Measurements from ENCODE around the gene AMOTL1.
"Not testable (repeated sequence)": the region's sequence is repeated elsewhere in the genome, so short reads cannot be mapped to it uniquely, and the experiment has no call there.

AMOTL1 gene

GRCh38 chr11:94895451-94895850 lies 127.3 kb downstream of the AMOTL1 start:
- DNase-seq = no peak

- no peak for DNase-seq
Observed at GRCh38 chr11:94895971-94896370, 127.8 kb downstream of the AMOTL1 start.

GRCh38 chr11:94897330-94897768 lies 129.2 kb downstream of the AMOTL1 start:
- DNase-seq = peak; percentile 25

GRCh38 chr11:94907226-94907625 lies 139.1 kb downstream of the AMOTL1 start:
- DNase-seq = no peak

- DNase-seq = no peak
Observed at GRCh38 chr11:94909371-94909820, 141.2 kb downstream of the AMOTL1 start.

GRCh38 chr11:94910270-94910669 lies 142.1 kb downstream of the AMOTL1 start:
- no peak for DNase-seq

- DNase-seq = no peak
Observed at GRCh38 chr11:94910779-94911178, 142.6 kb downstream of the AMOTL1 start.

GRCh38 chr11:94912806-94913205 lies 144.7 kb downstream of the AMOTL1 start:
- DNase-seq = no peak

GRCh38 chr11:94913718-94914394 lies 145.7 kb downstream of the AMOTL1 start:
- not testable (repeated sequence) for DNase-seq

- DNase-seq = no peak
Observed at GRCh38 chr11:94920311-94920710, 152.2 kb downstream of the AMOTL1 start.

GRCh38 chr11:94922321-94923003 lies 154.3 kb downstream of the AMOTL1 start:
- no peak for DNase-seq

- no peak for DNase-seq
Observed at GRCh38 chr11:94923004-94923334, 154.8 kb downstream of the AMOTL1 start.

GRCh38 chr11:94924171-94924572 lies 156.0 kb downstream of the AMOTL1 start:
- DNase-seq = no peak

- no peak for DNase-seq
Observed at GRCh38 chr11:94924612-94925011, 156.5 kb downstream of the AMOTL1 start.

GRCh38 chr11:94925422-94926270 lies 157.5 kb downstream of the AMOTL1 start:
- no peak for DNase-seq

GRCh38 chr11:94926271-94926625 lies 158.1 kb downstream of the AMOTL1 start:
- no peak for DNase-seq

All from NCI-H1694 (cell line).